ENCODE data around the gene CNDP1.

GRCh38 chr18:74613381-74613780 lies 79.1 kb downstream of the CNDP1 start:
- TF ChIP-seq, protein P1, sequence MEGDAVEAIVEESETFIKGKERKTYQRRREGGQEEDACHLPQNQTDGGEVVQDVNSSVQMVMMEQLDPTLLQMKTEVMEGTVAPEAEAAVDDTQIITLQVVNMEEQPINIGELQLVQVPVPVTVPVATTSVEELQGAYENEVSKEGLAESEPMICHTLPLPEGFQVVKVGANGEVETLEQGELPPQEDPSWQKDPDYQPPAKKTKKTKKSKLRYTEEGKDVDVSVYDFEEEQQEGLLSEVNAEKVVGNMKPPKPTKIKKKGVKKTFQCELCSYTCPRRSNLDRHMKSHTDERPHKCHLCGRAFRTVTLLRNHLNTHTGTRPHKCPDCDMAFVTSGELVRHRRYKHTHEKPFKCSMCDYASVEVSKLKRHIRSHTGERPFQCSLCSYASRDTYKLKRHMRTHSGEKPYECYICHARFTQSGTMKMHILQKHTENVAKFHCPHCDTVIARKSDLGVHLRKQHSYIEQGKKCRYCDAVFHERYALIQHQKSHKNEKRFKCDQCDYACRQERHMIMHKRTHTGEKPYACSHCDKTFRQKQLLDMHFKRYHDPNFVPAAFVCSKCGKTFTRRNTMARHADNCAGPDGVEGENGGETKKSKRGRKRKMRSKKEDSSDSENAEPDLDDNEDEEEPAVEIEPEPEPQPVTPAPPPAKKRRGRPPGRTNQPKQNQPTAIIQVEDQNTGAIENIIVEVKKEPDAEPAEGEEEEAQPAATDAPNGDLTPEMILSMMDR (IDR thresholded peaks at IDR 0.05; ENCODE audit: insufficient read depth, low read depth, low read length), result no peak
- no peak for TF ChIP-seq EZH2 (IDR thresholded peaks at IDR 0.05; ENCODE audit: insufficient read depth, low read length)
